GM23338 (cell line): Measurements from ENCODE around the gene DAZAP1.

Experiments used
- CREB1 ChIP-seq: fragments of 250-450 bp; sonication (Bioruptor Pico); IDR thresholded peaks from 2 replicates; pipeline ENCODE4 v1.5.0; 2020; ENCODE audit warnings: low read depth, mild to moderate bottlenecking, moderate library complexity
- EZH2 ChIP-seq: fragments of 200-600 bp; sonication (generic); IDR thresholded peaks from one replicate; pipeline ENCODE4 v1.8.0; 2017; ENCODE audit warnings: antibody characterized with exemption, mild to moderate bottlenecking, low read depth; ENCODE audit not compliant: unreplicated experiment
- EZH2phosphoT487 ChIP-seq: fragments of 200-600 bp; sonication (generic); IDR thresholded peaks from one replicate; pipeline ENCODE4 v1.8.1; 2018; ENCODE audit warnings: antibody characterized with exemption; ENCODE audit not compliant: unreplicated experiment
- JUNB ChIP-seq: IDR thresholded peaks from one replicate; pipeline ENCODE4 v1.6.1; 2016; ENCODE audit warnings: antibody characterized with exemption; ENCODE audit not compliant: unreplicated experiment
- POLR2AphosphoS5 ChIP-seq: IDR thresholded peaks from 2 replicates; pipeline ENCODE4 v1.6.1; 2016; ENCODE audit warnings: antibody characterized with exemption, low read depth
- STAT1 ChIP-seq: IDR thresholded peaks from one replicate; pipeline ENCODE4 v1.6.1; 2016; ENCODE audit warnings: antibody characterized with exemption; ENCODE audit not compliant: unreplicated experiment
- ZNF114 ChIP-seq: fragments of 250-450 bp; sonication (Bioruptor Pico); IDR thresholded peaks from 2 replicates; pipeline ENCODE4 v1.5.0; 2020; ENCODE audit warnings: mild to moderate bottlenecking, moderate library complexity
- ZNF331 ChIP-seq: fragments of 250-450 bp; sonication (Bioruptor Pico); IDR thresholded peaks from 2 replicates; pipeline ENCODE4 v1.5.0; 2020; ENCODE audit warnings: low read depth, mild to moderate bottlenecking, moderate library complexity
- TF ChIP-seq, protein P1 (sequence below), 2 experiments: fragments of 200-600 bp in 1 of 2; sonication (generic) in 1 of 2; conservative IDR thresholded peaks; 2 replicates each; pipeline versions ENCODE4 v1.5.1 to v1.6.1; 2016 to 2017; ENCODE audit warnings: antibody characterized with exemption in 2 of 2, low read depth in 2 of 2, mild to moderate bottlenecking in 2 of 2, moderate library complexity in 1 of 2
- TF ChIP-seq, protein P2 (sequence below): IDR thresholded peaks from one replicate; pipeline ENCODE4 v1.6.1; 2018; ENCODE audit warnings: antibody characterized with exemption; ENCODE audit not compliant: unreplicated experiment

DNA sequence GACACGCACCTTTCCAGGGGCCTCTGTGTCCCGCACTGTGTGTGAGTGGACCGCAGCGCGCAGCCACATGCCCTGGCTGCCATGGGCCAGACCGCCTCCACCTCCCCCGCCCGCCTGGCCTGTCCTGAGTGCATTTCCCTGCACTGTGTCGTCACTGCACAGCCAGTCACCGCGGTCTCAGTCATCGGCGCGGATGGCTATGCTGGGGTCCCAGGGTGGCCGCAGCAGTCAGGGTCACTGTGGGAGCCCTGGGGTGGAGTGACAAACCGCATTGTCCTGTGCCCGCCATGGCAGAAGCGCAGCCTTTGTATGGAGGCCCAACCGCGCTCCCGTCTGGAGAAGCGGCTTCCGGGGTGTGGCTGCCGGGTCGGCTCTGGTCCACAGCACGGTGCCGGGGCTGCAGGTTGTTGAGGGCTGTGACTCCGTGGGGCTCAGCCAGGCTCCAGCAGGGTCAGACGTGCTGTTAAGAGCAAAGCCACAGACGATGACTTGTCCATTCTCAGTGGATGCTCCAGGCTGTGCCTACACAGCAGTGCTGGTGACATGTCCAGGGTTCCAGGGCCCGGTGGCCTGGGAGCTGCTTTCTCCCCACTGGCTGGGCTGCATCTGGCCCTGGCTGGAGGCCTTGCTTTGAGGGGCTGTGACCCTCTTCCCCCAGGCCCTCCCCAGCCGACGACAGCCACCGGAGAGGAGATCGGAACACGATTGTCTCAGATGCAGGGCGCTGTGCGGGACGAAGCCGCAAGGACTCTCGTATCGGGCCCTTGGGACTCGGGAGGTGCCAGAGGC is 30.0 kb upstream of the DAZAP1 start:
- TF ChIP-seq, protein P1, sequence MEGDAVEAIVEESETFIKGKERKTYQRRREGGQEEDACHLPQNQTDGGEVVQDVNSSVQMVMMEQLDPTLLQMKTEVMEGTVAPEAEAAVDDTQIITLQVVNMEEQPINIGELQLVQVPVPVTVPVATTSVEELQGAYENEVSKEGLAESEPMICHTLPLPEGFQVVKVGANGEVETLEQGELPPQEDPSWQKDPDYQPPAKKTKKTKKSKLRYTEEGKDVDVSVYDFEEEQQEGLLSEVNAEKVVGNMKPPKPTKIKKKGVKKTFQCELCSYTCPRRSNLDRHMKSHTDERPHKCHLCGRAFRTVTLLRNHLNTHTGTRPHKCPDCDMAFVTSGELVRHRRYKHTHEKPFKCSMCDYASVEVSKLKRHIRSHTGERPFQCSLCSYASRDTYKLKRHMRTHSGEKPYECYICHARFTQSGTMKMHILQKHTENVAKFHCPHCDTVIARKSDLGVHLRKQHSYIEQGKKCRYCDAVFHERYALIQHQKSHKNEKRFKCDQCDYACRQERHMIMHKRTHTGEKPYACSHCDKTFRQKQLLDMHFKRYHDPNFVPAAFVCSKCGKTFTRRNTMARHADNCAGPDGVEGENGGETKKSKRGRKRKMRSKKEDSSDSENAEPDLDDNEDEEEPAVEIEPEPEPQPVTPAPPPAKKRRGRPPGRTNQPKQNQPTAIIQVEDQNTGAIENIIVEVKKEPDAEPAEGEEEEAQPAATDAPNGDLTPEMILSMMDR (conservative IDR thresholded peaks at IDR 0.05; ENCODE audit: low read depth in 2 of 2) = no peak
- TF ChIP-seq EZH2 = no peak
- TF ChIP-seq POLR2AphosphoS5 = no peak
- no peak for TF ChIP-seq CREB1 (CRISPR knock-in tag)
- TF ChIP-seq, protein P2, sequence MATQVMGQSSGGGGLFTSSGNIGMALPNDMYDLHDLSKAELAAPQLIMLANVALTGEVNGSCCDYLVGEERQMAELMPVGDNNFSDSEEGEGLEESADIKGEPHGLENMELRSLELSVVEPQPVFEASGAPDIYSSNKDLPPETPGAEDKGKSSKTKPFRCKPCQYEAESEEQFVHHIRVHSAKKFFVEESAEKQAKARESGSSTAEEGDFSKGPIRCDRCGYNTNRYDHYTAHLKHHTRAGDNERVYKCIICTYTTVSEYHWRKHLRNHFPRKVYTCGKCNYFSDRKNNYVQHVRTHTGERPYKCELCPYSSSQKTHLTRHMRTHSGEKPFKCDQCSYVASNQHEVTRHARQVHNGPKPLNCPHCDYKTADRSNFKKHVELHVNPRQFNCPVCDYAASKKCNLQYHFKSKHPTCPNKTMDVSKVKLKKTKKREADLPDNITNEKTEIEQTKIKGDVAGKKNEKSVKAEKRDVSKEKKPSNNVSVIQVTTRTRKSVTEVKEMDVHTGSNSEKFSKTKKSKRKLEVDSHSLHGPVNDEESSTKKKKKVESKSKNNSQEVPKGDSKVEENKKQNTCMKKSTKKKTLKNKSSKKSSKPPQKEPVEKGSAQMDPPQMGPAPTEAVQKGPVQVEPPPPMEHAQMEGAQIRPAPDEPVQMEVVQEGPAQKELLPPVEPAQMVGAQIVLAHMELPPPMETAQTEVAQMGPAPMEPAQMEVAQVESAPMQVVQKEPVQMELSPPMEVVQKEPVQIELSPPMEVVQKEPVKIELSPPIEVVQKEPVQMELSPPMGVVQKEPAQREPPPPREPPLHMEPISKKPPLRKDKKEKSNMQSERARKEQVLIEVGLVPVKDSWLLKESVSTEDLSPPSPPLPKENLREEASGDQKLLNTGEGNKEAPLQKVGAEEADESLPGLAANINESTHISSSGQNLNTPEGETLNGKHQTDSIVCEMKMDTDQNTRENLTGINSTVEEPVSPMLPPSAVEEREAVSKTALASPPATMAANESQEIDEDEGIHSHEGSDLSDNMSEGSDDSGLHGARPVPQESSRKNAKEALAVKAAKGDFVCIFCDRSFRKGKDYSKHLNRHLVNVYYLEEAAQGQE = no peak
- TF ChIP-seq EZH2phosphoT487 = no peak
- TF ChIP-seq ZNF114 (CRISPR knock-in tag) = no peak
- no peak for TF ChIP-seq ZNF331 (CRISPR knock-in tag)
- TF ChIP-seq JUNB = no peak
- TF ChIP-seq STAT1 = no peak
